ENCODE measurements around the gene AK5. TPM values are rescaled to one million over a fixed set of nuclear protein-coding genes. Genes with fewer than 3 reads are reported as not detected.

AK5 gene
- total RNA-seq, 6 donors from 2014 or later = 0.10 to 0.74 TPM; not detected in 4

DNA sequence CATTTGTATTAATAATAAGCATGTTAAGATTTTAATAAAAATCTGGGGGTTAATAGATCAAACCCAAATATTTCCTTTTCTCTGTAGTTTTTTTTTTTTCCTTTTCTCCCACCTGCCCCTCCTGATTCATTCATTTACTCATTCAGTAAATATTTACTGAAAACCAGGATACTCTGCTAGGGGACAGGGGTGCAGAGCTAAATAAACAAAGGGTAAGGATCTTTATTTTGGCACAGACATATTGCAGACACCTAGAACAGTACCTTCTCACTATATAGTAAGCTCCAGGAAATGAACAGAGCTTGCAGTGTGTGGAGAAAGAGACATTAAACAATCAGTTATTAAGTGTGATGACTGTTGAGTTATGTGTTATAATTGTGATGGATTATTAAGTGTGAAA lies 60.9 kb downstream of the AK5 start:
- H3K27me3 ChIP-seq = no peaks in the 10 kb centered on the region
- no peak overlapping the region for H3K27ac ChIP-seq
- no peaks in the 10 kb centered on the region for H3K9me3 ChIP-seq
- DNase-seq = no peak
- no peak for TF ChIP-seq CTCF (IDR thresholded peaks at IDR 0.05)
- TF ChIP-seq EP300 (IDR thresholded peaks at IDR 0.05) = no peak
- TF ChIP-seq POLR2AphosphoS5 (IDR thresholded peaks at IDR 0.05) = no peak
- no peak for TF ChIP-seq POLR2A (IDR thresholded peaks at IDR 0.05)
- H3K36me3 ChIP-seq = no peaks in the 10 kb centered on the region
- no peak for ATAC-seq (ENCODE audit: low FRiP score in 2 of 2)
- H3K4me3 ChIP-seq = no peak overlapping the region
- H3K4me1 ChIP-seq = no peaks in the 10 kb centered on the region

DNA sequence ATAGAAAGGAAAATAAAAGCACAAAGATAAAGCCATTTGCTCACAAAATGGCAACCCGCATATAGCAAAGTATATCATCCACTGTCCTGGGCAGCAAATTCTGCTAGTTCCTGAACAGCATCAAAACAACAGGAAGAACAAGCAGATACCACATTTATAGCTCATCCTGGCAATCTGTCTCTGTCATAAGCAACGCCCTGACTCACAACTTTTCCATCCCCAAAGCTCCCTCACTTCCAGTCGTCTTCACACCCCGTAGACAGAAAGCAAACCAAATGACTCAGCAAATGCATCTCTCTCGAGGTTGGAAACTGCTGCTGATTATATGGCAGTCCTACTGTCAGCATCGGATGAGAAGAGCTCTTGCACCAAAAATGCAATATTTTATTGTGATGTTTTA lies 65.8 kb downstream of the AK5 start:
- H3K4me1 ChIP-seq = no peaks in the 10 kb centered on the region
- H3K27me3 ChIP-seq = no peaks in the 10 kb centered on the region
- DNase-seq (no peak), ATAC-seq (ENCODE audit: low FRiP score in 2 of 2) (no peak)
- WGBS, 2 donors = 47 to 48% methylated on average over 6 of the region's 6 CpGs
- H3K9me3 ChIP-seq = no peaks in the 10 kb centered on the region
- no peak overlapping the region for H3K27ac ChIP-seq
- H3K36me3 ChIP-seq = no peaks in the 10 kb centered on the region
- no peak for TF ChIP-seq EP300 (IDR thresholded peaks at IDR 0.05)
- no peak for TF ChIP-seq POLR2A (IDR thresholded peaks at IDR 0.05)
- no peak for TF ChIP-seq CTCF (IDR thresholded peaks at IDR 0.05)
- no peak for TF ChIP-seq POLR2AphosphoS5 (IDR thresholded peaks at IDR 0.05)
- H3K4me3 ChIP-seq = no peak overlapping the region

DNA sequence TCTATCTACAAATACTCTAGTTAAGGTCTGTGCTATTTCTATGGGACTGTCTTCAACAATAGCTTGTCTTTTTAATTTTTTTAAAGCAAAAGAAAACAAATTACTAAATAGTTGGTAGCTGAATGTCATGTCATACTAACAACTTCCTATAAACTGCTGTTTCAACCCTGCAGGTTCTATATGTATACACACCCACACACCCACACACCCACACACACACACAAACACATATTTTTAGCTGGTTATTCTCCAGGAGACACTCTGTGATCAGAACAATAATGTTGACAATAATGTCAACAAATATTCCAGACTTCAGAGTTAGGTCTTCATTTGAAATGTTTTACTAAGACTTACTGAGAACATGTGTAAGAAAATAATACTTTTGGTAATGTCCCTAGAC lies 66.7 kb downstream of the AK5 start:
- no peak for ATAC-seq (ENCODE audit: low FRiP score in 2 of 2)

GRCh38 chr1:77349275-77349674 lies 67.5 kb downstream of the AK5 start:
- TF ChIP-seq CTCF (IDR thresholded peaks at IDR 0.05) (no peak), POLR2A (IDR thresholded peaks at IDR 0.05) (no peak), POLR2AphosphoS5 (IDR thresholded peaks at IDR 0.05) (no peak), EP300 (IDR thresholded peaks at IDR 0.05) (no peak)
- no peaks in the 10 kb centered on the region for H3K27me3 ChIP-seq
- no peak overlapping the region for H3K27ac ChIP-seq
- no peak overlapping the region for H3K4me3 ChIP-seq
- DNase-seq (no peak), ATAC-seq (ENCODE audit: low FRiP score in 2 of 2) (no peak)
- no peaks in the 10 kb centered on the region for H3K4me1 ChIP-seq
- WGBS, 2 donors = 74 to 75% methylated on average over 2 of the region's 2 CpGs
- no peaks in the 10 kb centered on the region for H3K36me3 ChIP-seq
- no peaks in the 10 kb centered on the region for H3K9me3 ChIP-seq

More for the DNA sequence above, 66.7 kb downstream of the AK5 start:
- H3K27me3 ChIP-seq = no peaks in the 10 kb centered on the region
- H3K36me3 ChIP-seq = no peaks in the 10 kb centered on the region
- no peaks in the 10 kb centered on the region for H3K4me1 ChIP-seq
- H3K9me3 ChIP-seq = no peaks in the 10 kb centered on the region
- no peak overlapping the region for H3K4me3 ChIP-seq
- TF ChIP-seq POLR2A (IDR thresholded peaks at IDR 0.05) (no peak), CTCF (IDR thresholded peaks at IDR 0.05) (no peak), EP300 (IDR thresholded peaks at IDR 0.05) (no peak), POLR2AphosphoS5 (IDR thresholded peaks at IDR 0.05) (no peak)
- no peak for DNase-seq
- H3K27ac ChIP-seq = no peak overlapping the region

DNA sequence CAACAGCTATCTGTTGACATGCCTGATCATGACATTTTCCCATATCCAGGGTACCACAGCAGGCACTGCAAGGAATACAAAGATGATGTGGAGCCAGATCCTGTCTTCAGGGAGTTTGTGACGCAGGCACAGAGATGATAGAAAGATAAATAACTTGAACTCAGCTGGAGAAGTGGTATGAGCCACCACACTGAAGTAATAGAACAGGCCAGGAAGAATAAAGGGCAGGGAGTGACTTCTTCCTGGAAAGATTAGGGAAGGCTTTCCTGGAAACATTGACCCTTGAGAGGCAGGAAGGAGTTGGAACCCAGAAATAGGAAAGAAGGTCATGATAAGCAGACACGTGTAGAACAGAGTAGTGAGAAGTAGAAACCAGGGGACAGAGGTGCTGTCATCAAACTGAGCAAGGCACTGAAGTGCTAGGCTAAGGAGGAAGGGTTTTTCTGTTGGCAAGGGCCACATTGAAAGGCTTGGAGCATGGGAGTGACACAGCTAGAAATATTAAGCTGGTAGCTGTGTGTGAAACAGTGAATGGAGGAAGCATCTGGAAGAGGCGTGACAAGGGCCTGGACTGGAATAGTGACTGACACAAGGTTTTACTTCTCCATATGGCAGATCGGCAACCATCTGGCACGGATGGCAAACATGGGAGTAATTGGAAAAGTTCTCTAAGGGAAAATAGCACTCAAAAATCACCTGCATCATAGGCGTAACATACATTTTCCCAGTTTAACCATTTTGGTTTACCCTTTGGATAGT lies 68.4 kb downstream of the AK5 start:
- no peaks in the 10 kb centered on the region for H3K36me3 ChIP-seq
- H3K9me3 ChIP-seq = no peaks in the 10 kb centered on the region
- H3K4me3 ChIP-seq = no peak overlapping the region
- H3K27me3 ChIP-seq = no peaks in the 10 kb centered on the region
- H3K27ac ChIP-seq = no peak overlapping the region
- ATAC-seq (ENCODE audit: low FRiP score in 2 of 2) (no peak), DNase-seq (no peak)
- 67 to 80% methylated on average over 6 of the region's 6 CpGs for WGBS, 2 donors
- H3K4me1 ChIP-seq = no peaks in the 10 kb centered on the region
- TF ChIP-seq POLR2A (IDR thresholded peaks at IDR 0.05) = no peak
- TF ChIP-seq POLR2AphosphoS5 (IDR thresholded peaks at IDR 0.05) = no peak
- TF ChIP-seq CTCF (IDR thresholded peaks at IDR 0.05) = no peak
- TF ChIP-seq EP300 (IDR thresholded peaks at IDR 0.05) = no peak
